Hematopoietic multipotent progenitor cell treated with erythropoietin and hydrocortisone succinate and interleukin-3 and kit ligand, for 4 days (in vitro differentiated cells): ENCODE measurements around the gene KRT73.

Source experiments
- DNase-seq: peaks from one replicate; pipeline ENCODE4 v3.0.0-alpha.2; 2015

The KRT73 gene

DNA sequence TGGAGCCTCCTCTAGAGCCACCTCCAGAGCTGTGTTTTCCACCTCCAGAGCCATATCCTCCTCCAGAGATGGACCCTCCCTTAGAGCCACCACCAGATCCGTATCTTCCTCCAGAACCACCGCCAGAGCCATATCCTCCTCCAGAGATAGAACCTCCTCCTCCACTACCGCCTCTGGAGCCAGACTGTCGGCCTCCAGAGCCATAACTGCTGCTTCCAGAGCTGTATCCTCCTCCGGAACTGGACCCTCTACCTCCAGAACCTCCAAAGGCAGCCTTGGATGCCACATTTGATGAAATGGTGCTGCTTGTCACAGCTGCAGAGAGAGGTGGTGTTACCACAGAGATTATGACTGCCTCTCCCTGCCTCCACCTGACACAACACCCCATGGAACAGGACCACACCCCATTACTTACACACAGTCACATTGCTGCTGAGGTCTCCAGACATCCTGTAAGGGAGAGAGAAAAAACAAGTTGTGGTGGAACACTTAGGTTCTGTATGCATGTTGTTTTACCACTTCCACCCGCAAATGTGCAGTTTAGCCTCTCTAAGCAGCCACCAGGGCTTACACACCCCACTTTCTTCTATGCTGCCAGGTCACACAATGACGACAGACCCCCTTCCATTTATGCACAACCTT lies 26.9 kb upstream of the KRT73 start:
- peak; percentile 74 for DNase-seq

DNA sequence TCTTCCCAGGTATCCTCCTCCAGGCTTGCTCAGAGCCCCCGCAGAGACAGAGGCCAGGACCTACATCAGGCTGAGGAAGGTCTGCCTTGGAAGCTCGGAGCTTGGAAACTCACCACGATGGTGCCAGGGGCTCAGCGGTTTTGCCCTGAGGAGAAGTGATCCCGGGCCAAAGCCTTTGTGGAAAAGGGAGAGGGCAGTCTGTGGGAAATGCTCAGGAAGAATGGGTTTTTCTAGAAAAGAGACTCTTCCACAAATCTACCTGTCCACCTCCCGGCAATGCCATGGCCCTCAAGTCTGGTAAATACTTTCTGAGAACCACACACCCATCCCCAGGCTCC lies 25.7 kb upstream of the KRT73 start:
- no peak for DNase-seq

DNA sequence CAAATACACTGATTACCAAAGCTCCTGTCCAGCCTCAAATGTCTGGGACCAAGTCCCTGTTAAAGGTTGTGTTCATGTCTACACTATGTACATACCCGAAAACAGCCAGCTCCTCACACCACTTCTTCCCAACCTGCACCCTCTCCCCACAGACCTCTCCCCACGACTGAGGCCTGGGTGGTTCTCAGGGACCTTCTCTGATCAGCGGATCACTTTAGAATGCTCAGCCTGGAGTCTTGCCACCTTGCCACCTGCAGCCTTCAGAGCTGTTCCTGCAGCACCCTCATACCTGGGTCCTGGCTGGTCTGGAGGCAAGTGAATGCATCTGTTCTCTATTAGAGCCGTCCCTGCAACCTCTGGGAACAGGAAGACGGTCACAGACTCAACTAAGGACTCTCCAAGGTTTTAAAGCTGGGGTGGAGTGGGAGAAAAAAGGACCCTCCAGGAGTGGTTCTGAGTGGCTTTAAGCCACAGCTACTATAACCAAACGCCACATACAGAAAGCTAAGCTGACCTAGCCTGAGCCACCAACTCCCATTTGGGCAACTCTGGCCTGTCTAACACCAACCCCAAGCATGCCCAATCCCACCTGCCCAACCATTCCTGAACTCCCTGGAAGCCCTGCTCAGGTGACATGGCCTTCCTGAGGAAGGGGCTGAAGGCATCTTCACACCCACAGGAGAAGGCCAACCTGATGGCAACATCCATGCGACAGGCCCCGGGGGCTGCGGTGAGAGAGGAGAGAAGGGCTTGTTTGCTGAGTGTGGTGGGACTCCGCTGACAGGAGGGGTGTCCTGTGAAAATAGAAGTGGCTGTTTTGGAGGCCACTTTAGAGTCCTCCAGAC lies 25.1 kb upstream of the KRT73 start:
- no peak for DNase-seq

DNA sequence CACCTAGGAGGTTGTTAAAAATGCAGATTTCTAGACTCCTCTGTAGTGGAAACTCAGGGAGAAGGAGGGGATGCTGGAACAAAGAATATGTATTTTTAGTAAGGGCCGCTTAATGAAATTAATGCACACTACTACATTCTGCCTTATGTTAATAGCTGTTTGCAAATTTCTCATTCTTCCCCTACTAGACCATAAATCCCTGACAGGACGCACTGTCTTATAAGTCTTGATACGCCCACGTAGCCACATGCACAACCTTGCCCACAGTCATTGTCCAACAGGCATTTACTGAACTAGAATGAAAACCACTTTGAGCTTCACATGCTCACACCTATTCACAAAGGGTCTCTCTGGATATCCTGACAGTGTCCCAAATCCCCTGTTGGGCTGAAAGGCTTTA lies 23.1 kb upstream of the KRT73 start:
- DNase-seq = no peak

DNA sequence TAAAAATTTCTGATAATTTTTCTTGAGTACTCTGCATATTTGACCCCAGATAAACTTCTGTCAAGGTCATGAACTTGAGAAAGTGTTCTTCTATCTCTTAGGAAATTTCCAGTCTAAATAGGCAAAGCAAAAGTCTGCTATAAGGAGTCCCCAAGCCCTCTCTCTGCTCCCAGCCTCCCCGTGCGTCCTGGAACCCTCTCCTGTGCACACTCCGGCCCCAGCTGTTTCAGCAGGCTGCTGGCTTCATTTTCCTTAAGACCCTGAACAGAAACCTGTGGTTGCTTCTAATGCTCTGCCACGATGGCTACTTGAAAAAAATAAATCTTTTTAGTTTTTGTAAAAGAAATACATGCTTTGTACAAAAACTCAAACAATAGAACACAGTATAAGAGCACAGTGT lies 18.9 kb upstream of the KRT73 start:
- DNase-seq = no peak

DNA sequence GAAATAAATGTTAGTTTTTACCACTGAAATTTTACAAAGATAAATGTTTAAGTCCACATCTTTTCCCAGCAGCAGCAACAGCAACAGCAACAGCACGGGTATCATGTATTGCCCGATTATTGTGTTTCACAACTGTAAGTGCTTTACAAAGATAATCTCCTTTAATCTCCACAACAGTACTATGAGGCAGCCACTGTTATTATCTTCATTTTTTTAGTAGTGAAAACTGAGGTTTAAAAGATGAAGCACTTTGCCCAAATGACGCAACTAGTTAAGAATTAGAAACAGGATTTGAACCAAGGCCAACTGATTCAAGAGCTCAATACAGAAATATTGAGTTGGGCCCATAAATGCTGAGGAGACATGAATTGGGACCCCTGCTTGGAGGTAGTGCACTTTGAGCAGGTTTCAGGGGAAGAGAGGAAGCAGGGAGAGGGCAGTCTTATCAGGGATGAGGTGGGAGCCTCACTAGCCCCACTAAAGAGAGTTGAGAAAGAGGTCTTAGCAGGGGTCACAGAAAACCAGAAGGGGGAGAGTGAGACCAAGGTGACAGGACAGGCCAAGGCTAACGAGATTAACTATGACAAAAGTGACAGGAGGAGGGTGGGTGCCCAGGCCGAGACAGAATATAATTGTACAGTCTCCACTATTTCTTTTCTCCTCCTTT lies 18.4 kb upstream of the KRT73 start:
- peak; percentile 28 for DNase-seq

DNA sequence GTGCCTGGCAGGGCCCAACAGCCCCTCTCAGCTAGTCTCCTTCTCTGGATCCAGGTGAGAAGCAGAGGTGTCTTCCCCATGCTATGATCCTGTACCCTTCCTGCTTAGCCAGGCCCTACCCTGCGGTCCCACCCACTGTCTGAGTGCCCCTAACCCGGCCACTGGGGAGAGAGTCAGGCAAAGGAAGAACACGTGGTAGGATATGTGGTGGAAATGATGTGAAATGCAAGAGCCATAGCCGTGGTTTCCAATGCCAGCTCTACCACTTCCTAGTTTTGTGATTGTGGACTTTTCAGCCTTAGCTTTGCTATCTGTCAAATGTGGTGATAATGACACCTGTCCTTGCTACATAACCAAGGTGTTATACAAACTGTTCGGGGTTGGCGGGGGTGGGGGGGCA lies 17.8 kb upstream of the KRT73 start:
- peak; percentile 55 for DNase-seq

DNA sequence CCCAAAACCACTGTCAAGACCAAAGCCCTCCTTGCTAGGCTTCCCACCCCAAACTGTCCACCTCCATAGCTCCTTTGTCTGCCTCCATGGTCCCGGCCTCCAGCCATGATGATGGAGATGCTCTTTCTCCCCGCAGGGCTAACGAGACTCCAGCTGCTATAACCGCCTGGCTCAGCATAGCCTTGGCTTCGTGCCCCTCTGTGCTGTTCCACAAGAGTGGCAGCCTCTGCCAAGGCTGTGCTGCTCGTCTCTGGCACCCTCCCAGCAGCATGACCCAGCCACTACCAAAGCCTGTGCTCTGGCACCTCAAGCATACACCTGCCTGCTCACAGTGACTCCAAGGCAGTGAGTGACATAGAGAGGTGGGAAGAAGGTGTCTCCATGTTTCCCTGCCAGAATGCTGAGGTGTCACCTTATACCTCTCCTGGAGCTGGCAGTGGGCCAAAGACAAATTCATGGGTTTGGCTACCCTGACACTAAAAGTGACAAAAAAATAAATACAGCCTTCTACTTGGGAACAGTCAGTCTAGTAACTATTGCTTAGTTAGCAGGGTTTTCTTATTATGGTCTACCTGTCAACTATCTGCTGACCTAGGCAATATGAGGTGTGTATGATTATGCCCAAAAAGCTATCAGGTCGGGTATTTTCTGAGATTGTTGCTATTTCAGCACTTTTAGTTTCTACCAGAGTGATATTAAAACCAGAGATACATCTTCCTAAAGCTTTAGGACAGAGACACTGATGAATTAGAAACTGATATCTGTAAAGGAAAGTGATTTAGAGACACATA lies 16.1 kb upstream of the KRT73 start:
- DNase-seq = no peak

DNA sequence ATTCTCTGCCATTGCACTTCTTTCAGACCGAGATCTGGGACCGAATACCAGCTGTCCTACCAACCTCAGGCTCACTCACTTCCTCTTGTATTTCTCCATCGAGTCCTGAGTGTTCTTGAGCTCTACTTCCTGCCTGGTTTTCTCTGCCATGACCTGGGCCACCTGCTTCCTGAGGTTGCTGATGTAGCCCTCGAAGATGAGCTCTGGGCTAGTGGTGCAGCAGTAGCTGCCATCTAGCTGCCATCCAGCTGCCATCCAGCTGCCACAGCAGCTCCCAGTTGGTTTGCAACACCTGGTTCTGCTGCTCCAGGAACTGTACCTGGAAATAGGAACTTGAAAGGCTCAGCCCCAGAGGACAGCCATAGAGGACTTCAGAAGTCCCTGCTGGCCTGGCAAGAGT lies 15.0 kb upstream of the KRT73 start:
- DNase-seq = peak; percentile 77

DNA sequence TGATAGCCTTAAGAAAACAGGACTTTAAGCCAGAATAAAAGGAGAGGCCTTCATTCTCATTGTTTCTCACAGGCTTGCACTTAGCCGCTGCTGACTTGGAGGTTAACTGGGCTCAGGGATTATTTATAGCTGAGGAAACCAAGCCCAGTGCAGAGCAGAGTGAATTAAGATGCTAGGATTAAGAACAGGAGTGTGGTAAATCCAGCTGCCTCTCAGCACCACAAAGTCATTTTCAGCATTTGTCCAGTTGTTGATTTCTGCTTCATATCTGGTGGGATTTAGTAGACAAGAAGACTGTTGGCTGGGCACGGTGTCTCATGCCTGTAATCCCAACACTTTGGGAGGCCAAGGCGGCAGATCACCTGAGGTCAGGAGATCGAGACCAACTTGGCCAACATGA lies 14.3 kb upstream of the KRT73 start:
- DNase-seq = no peak

DNA sequence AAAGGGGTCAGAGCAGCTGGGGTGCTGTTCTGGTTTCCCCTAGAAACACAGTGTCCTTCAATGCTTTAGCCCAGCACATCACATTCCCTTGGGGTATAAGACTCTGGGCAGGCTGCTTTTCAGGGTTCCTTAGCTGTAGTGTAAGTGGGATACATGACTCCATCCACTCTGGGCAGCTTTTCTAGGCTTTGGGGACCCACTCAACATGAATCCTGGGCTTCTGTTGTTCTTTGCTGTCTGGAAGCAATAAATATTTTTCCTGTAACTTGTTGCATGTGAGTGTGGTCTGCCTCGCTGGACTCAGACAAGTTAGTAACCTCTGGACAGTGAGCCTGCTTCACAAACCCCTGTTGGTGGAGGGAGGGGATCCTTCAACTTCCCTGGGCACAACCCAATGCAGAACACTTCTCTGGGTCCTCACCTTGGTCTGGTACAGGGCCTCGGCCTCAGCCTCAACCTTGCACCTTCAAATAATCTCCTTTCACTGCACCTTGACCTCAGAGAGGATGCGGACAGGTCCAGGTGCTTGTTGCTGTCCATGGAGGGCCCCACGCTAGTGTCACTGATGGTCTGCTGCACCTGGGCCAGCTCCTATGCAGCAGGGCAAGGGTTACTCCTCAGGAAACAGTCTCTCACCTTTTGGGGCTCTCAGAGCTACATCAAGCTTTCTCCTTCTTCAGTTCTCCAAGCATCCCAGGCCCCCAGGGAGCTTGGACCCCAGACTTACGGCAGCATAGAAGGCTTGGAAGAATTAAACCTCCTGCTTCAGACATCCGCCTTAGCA lies 13.5 kb upstream of the KRT73 start:
- DNase-seq = no peak

DNA sequence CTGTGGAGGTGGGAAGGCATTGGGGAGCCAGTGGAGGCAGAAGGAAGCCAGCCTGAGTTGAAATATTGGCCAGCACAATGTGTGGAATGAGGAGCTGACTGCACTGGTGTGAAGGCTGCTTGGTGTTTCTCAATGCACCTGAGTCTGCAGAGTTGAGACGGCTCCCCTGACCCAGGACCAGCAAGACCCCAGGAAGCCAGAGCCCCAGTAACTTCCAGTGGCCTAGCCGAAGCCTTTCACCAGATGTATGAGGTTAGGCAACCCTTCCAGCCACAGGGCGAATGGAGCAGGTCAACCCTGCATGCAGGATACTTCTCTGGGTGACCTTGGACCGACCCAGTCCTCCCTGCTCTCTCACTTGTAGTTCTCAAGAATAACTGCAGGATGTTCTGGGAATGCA lies 12.9 kb upstream of the KRT73 start:
- no peak for DNase-seq

DNA sequence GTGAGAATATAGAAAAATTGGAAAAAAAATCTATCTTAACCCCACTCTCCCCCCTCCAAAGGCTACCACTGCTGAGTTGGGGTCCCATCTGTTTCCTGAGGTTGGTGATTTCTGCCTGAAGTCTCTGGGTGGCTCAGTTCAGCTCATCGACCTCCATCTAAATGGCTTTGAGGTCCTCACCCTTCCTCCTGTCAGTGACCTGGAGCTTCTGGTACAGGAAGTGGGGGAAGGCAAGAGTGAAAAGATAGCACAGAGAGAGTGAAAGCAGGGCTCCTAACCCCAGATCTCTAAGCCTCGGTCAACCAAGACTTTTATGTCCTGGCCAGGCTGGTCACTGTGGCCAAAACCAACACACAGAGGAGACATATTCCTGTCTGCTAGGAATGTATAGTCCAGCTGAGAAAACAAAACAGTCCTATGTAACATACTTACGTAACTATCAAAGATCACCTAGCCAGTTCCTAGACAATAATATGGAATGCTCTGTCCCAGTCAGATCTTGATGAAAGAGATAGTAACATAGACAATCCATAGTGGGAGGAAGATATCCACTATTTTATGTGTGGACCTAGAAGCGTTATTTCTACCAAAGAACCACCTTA lies 12.3 kb upstream of the KRT73 start:
- peak; percentile 64 for DNase-seq

DNA sequence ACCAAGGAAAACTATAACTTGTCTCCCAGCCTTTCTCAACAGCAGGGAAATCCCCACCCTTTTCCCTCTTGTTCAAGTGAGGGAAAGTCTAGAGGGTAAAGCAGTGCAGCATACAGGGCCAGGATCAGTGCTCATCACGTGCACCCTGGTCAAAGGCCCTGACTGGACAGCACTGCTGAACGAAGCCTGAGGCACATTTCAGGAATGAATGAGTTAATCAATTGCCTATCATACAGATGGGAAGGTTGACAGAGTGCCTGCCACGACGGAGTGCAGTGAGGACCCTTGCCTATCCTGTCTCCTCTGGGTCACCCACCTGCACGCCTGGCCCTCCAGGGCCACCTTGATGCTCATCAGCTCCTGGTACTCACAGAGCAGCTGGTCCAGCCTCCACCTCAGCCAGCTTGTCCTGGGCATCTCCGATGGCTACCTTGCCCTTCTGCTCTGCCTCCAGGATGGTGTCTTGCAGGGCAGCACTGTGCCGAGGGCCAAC lies 11.7 kb upstream of the KRT73 start:
- no peak for DNase-seq

DNA sequence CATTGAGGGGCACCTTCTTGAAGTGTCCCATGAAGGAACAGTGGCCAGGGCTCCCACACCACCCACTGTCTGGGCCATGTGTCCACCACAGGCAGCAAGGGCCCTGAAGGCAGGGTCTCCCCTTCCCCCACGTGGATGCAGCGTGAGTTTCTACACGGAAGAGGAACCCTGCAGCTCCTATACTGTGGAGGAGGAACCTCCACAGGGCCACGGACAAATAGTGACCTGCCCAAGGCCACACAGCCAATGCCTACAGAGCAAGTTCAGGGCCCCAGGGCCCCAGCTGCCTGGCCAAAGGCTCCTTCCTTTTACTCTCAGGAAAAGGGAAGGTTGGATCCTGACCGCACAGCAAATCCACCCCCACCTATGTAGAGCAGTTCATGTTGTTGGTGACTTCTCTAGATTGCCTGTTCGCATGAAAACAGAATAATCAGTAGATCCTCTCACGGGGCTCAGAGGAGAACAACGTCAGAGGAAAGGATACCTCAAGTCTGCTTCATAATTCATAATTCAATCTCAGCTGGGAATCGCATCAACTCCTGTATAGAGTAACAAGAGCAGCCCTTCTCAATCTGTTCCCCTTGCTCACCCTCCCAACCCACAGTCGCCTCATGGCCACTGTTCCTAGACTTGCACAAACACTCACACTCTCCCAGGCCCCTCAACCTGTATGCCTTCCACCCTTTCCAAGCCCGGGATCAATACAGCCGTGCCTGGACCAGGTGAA lies 11.1 kb upstream of the KRT73 start:
- DNase-seq = no peak

DNA sequence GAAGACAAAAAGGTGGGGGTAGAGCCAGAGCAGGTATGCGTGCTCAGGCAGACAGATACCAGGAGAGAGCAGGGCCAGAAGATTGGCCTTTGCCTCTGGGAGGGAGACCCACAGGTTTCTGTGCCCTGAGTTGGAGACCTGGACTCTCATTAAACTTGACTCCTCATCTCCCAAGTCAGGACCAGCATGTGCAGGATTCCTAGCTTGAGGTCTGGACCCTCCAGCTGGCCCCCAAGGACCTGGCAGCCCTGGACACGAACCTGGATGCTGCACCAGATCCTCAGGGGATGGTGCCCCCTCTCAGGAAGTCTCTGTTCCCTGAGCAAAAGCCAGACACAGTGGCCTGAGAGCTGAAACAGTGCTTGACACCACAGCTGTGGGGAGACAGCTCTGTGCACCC lies 10.5 kb upstream of the KRT73 start:
- DNase-seq = no peak

DNA sequence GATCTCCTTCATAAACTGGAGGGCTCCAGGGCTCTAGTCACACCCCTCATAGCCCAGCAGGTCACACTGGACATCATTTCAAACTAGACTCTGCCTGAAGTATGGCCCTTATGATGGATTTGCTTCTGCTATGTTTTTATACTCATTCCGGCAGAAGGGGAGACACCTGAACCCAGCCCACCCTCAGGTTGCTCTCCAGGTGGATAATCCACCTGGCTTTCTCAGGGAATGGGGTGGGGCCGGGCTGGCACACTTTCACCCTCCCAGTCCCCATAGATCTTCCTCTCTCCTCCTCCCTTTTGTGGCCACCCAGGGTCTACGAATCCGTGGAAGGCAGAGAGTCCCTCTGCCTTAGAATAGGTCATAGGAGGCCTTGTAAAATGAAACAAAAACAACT lies 9.8 kb upstream of the KRT73 start:
- no peak for DNase-seq

DNA sequence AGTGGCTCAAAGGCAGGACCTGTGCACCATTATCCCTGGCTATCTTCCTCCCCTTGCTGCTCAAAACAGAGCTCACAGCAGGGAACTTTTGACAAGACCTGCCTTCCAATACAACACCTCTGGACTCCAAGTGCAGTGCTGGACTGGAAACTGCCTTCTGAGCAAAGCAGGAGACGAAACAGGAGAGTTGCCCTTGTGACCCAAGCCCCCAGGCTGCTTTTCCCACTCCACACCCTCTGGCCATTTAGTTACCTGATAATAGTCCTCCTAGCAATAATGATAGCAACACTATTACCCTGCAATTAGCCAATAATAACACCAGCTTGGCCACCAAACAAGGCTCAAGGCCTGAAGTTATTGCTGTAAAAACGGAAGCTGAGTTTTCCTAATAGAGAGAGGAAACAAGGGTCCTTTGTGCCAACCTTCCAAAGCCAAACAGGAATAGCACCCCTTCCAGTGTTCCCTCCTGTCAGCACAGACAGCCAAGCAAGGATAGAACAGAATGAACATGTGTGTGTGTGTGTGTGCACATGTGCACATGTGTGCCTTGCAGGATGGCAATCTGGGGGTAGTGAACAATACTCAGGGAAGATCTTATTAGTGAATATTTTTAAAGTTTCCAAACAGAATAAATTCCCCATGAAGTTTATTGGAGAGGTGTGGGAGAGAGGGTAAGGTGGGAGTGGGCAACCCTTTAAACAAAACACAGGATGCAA lies 9.2 kb upstream of the KRT73 start:
- no peak for DNase-seq

DNA sequence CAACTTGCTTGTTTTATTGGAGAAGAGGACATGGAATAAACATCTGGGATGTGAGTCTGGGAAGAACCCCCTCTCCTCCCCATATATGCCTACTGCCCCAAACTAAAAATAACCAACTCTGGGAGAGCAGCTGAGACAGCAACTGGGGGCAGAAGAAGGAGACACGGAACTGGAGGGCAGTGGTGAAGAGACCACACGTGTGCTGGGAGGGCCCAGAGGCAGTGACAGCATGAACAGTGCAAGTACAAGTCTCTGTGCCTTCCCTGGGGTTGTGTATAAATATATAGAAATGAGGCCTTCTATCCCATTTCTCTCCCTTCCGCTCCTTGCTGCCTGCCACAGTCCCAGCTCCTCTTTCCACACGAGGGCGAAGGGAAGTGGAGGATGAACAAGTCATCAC lies 4.0 kb upstream of the KRT73 start:
- DNase-seq = no peak

DNA sequence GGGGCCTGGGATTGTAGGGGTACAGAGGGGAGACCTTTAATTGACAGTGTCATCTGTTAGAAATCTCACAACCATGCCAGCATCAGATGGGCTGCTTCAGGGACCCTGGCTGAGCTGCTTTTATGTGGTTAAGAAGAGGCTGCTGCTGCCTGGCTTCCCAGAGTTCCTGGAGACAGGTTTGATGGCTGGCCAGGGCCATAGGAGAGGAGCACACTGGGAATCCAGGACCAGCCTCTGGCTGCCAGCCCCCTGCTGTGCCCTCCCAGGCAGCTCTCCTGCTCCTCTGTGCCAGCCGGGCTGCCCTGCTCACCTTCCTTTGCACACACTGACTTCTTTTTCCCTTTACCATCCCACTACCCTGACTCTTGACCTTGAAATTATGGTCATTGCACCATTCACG lies 507 bp upstream of the KRT73 start:
- no peak for DNase-seq

DNA sequence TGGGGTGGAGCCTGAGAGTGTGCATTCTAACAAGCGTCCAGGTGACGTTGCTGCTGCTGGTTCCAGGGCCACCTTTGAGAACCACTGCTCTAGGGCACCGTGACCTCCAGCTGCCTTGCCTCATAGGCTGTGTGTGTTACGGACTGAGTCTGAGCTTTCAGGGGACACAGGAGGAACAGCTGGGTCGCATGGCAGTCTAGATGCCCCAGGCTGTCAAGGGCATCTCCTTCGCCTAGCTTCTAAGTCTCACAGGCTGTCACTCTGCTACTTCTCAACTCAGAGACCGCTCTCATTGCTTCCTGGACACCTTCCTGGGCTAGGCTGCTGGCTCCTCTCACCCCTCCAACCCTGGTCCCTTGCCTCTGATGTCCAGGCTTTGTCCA lies 965 bp downstream of the KRT73 start:
- DNase-seq = no peak
